H1 (cell line): Measurements from ENCODE around the gene ARHGEF12. TPM values are rescaled to one million over a fixed set of nuclear protein-coding genes. Genes with fewer than 3 reads are reported as not detected.

Source experiments
- CTCF ChIA-PET: fragments of 300-600 bp; sonication (Branson Sonifier 250); formaldehyde crosslinking; loops from one replicate; lab custom pipeline; 2021; ENCODE audit not compliant: partially characterized antibody; lab: Charles Lee
- POLR2A ChIA-PET: fragments of 300-600 bp; sonication (Branson Sonifier 250); formaldehyde crosslinking; loops from one replicate; lab custom pipeline; 2021; ENCODE audit warnings: inconsistent platforms; ENCODE audit not compliant: partially characterized antibody; lab: Charles Lee
- DNase-seq, 2 experiments: peaks; one replicate each; pipeline versions ENCODE4 v3.0.0 to v3.0.0-alpha.2; 2010 to 2022; ENCODE audit warnings: low spot score in 2 of 2, low read depth in 1 of 2, mixed read lengths in 1 of 2
- FAIRE-seq: peaks from 2 replicates; lab custom pipeline; 2011; peaks lifted over from hg19 to GRCh38; lab: Jason Lieb, UNC
- H2AFZ ChIP-seq: 2 replicates; pipeline ENCODE4 v1.8.1; 2012; ENCODE audit warnings: low read length, inconsistent platforms
- H2AK5ac ChIP-seq: 2 replicates; pipeline ENCODE4 v1.6.1; 2013; ENCODE audit warnings: low read depth, low read length
- H2BK120ac ChIP-seq: replicated peaks from 2 replicates; pipeline ENCODE3; 2013; ENCODE audit warnings: low read depth, low read length, inconsistent platforms
- H2BK12ac ChIP-seq: 2 replicates; pipeline ENCODE4 v1.6.1; 2013; ENCODE audit warnings: low read depth, low read length
- H2BK15ac ChIP-seq: 2 replicates; pipeline ENCODE4 v1.6.1; 2013; ENCODE audit warnings: low read length
- H2BK20ac ChIP-seq: 2 replicates; pipeline ENCODE4 v1.6.1; 2013; ENCODE audit warnings: low read length
- H2BK5ac ChIP-seq: 2 replicates; pipeline ENCODE4 v1.6.1; 2013; ENCODE audit warnings: low read depth, low read length
- H3K14ac ChIP-seq: 2 replicates; pipeline ENCODE4 v1.6.1; 2013; ENCODE audit warnings: inconsistent platforms; ENCODE audit not compliant: insufficient read length
- H3K18ac ChIP-seq: 2 replicates; pipeline ENCODE4 v1.6.1; 2013; ENCODE audit warnings: low read length; ENCODE audit errors: extremely low read depth
- H3K23ac ChIP-seq: 2 replicates; pipeline ENCODE4 v1.6.1; 2013; ENCODE audit warnings: inconsistent platforms; ENCODE audit not compliant: insufficient read length
- H3K23me2 ChIP-seq: 2 replicates; pipeline ENCODE4 v1.6.1; 2013; ENCODE audit warnings: low read depth, low read length
- H3K27ac ChIP-seq: 2 replicates; pipeline ENCODE4 v1.6.1; 2011; ENCODE audit warnings: low read depth, low read length, inconsistent platforms
- H3K27me3 ChIP-seq, 4 experiments: replicated peaks in 1 of 4; 1 replicate in 1 of 4; 2 replicates in 3 of 4; pipeline versions ENCODE4 v1.6.1 to v1.8.1; 2011 to 2013; ENCODE audit warnings: low read length in 3 of 4, mild to moderate bottlenecking in 3 of 4, inconsistent platforms in 2 of 4, mixed read lengths in 2 of 4, moderate library complexity in 1 of 4; ENCODE audit not compliant: control insufficient read depth in 3 of 4, insufficient read depth in 3 of 4; ENCODE audit errors: extremely low read depth in 1 of 4
- H3K36me3 ChIP-seq, 4 experiments: 2 replicates each; pipeline versions ENCODE4 v1.6.1 to v1.8.1; 2011 to 2013; ENCODE audit warnings: mild to moderate bottlenecking in 4 of 4, low read length in 3 of 4, moderate library complexity in 2 of 4, control low read depth in 1 of 4, inconsistent platforms in 1 of 4; ENCODE audit not compliant: insufficient read depth in 4 of 4, control insufficient read depth in 2 of 4
- H3K4ac ChIP-seq: replicated peaks from 2 replicates; pipeline ENCODE3; 2013; ENCODE audit warnings: low read length, low read depth, mixed read lengths, inconsistent platforms; ENCODE audit not compliant: insufficient read length
- H3K4me1 ChIP-seq, 4 experiments: replicated peaks in 1 of 4; 1 replicate in 1 of 4; 2 replicates in 3 of 4; pipeline versions ENCODE4 v1.6.1 to v1.8.1; 2011 to 2013; ENCODE audit warnings: low read length in 3 of 4, inconsistent platforms in 2 of 4, mixed read lengths in 1 of 4; ENCODE audit not compliant: insufficient read depth in 4 of 4, control insufficient read depth in 3 of 4
- H3K4me2 ChIP-seq, 2 experiments: 2 replicates each; pipeline versions ENCODE4 v1.6.1 to v1.8.1; 2011 to 2013; ENCODE audit warnings: low read depth in 2 of 2, low read length in 2 of 2, control low read depth in 1 of 2, inconsistent platforms in 1 of 2, mild to moderate bottlenecking in 1 of 2; ENCODE audit not compliant: insufficient read depth in 1 of 2
- H3K4me3 ChIP-seq, 4 experiments: fragments of 200-600, 300-600 bp in 1 of 4; sonication (generic), shearing (Covaris generic), sonication (Bioruptor Twin) in 1 of 4; 2 replicates each; pipeline versions ENCODE4 v1.5.1 to v1.8.1; 2011 to 2016; ENCODE audit warnings: low read length in 4 of 4, low read depth in 3 of 4, control low read depth in 2 of 4, inconsistent platforms in 2 of 4, mild to moderate bottlenecking in 2 of 4, mixed read lengths in 1 of 4, moderate library complexity in 1 of 4; ENCODE audit not compliant: insufficient read depth in 2 of 4; ENCODE audit errors: extremely low read depth in 1 of 4
- H3K56ac ChIP-seq: replicated peaks from 2 replicates; pipeline ENCODE3; 2013; ENCODE audit warnings: low read depth, mild to moderate bottlenecking, mixed read lengths, low read length, inconsistent platforms; ENCODE audit not compliant: insufficient read length
- H3K79me1 ChIP-seq: 2 replicates; pipeline ENCODE4 v1.6.1; 2013; ENCODE audit warnings: low read depth, low read length, control low read depth
- H3K79me2 ChIP-seq, 2 experiments: 2 replicates each; pipeline versions ENCODE4 v1.6.1 to v1.8.1; 2012 to 2013; ENCODE audit warnings: low read length in 2 of 2, mild to moderate bottlenecking in 2 of 2, inconsistent platforms in 1 of 2; ENCODE audit not compliant: insufficient read depth in 2 of 2, control insufficient read depth in 1 of 2
- H3K9ac ChIP-seq, 4 experiments: replicated peaks in 1 of 4; 1 replicate in 1 of 4; 2 replicates in 3 of 4; pipeline versions ENCODE4 v1.6.1 to v1.8.1; 2011 to 2013; ENCODE audit warnings: low read depth in 3 of 4, low read length in 3 of 4, control low read depth in 2 of 4, mild to moderate bottlenecking in 2 of 4, moderate library complexity in 2 of 4, inconsistent platforms in 1 of 4; ENCODE audit errors: extremely low read depth in 1 of 4
- H3K9me3 ChIP-seq, 2 experiments: 2 replicates each; pipeline versions ENCODE4 v1.6.1 to v1.8.1; 2012 to 2013; ENCODE audit warnings: mild to moderate bottlenecking in 2 of 2, moderate library complexity in 2 of 2, control low read depth in 1 of 2, inconsistent platforms in 1 of 2, low read depth in 1 of 2, low read length in 1 of 2, mixed read lengths in 1 of 2; ENCODE audit not compliant: insufficient read depth in 2 of 2
- H4K20me1 ChIP-seq, 2 experiments: replicated peaks in 1 of 2; 2 replicates each; pipeline versions ENCODE3 to v1.8.1; 2011 to 2013; ENCODE audit warnings: inconsistent platforms in 2 of 2, low read length in 2 of 2, mild to moderate bottlenecking in 1 of 2; ENCODE audit not compliant: insufficient read depth in 2 of 2, control insufficient read depth in 1 of 2
- H4K5ac ChIP-seq: 2 replicates; pipeline ENCODE4 v1.6.1; 2013; ENCODE audit warnings: low read length, low read depth, mixed read lengths, inconsistent platforms; ENCODE audit not compliant: insufficient read length
- H4K8ac ChIP-seq: 2 replicates; pipeline ENCODE4 v1.8.0; 2013; ENCODE audit warnings: mild to moderate bottlenecking, moderate library complexity, low read length, inconsistent platforms; ENCODE audit not compliant: insufficient read depth; ENCODE audit errors: extremely low read depth
- H4K91ac ChIP-seq: replicated peaks from 2 replicates; pipeline ENCODE3; 2013; ENCODE audit warnings: low read length, mixed read lengths, inconsistent platforms; ENCODE audit not compliant: insufficient read length
- KDM1A ChIP-seq: fragments of 200-600, 300-600 bp; sonication (generic); IDR thresholded peaks from 2 replicates; pipeline ENCODE4 v1.7.1; 2016; ENCODE audit warnings: mild to moderate bottlenecking, low read length, borderline replicate concordance
- SRF ChIP-seq: IDR thresholded peaks from 2 replicates; pipeline ENCODE4 v1.6.1; 2011; ENCODE audit warnings: mild to moderate bottlenecking, low read depth, low read length, moderate library complexity
- WGBS, 2 experiments: shearing (Covaris generic) in 1 of 2; methylation state at CpG; one replicate each; pipeline versions ENCODE4 v1.1.6 to v1.1.7; 2013 to 2015; ENCODE audit warnings: low lambda C conversion rate in 2 of 2, mixed read lengths in 2 of 2, inconsistent platforms in 1 of 2, low coverage in 1 of 2, missing lambda C conversion rate in 1 of 2; ENCODE audit not compliant: insufficient replicate concordance in 2 of 2, insufficient coverage in 1 of 2, insufficient read length in 1 of 2; ENCODE audit errors: extremely low coverage in 1 of 2, missing lambda C conversion rate in 1 of 2; 5-methylcytosine and 5-hydroxymethylcytosine counted together
- polyA plus RNA-seq, 7 experiments: library from polyadenylated mRNA; depleted of rRNA in 3 of 7; stranded (reverse) in 5 of 7; unstranded in 2 of 7; fragments of >200 nt in 5 of 7; fragments of 200-250 nt in 2 of 7; gene quantifications; 1 replicate in 5 of 7; 2 replicates in 1 of 7; 4 replicates in 1 of 7; pipeline versions ENCODE4 v1.2.1 to v1.2.3, GENCODE V29; 2011 to 2013; ENCODE audit warnings: missing spikeins in 2 of 7, mixed read lengths in 2 of 7
- total RNA-seq: library from RNA; stranded (reverse); fragmentation: NEBNext Ultra II Directional; extraction: Animal tissue kit (Norgen Biotek cat#: 25700); gene quantifications from 2 replicates; pipeline ENCODE4 v1.2.1, GENCODE V29; 2021

The ARHGEF12 gene
- total and polyA plus RNA-seq, 2 of the 8 experiments (the other 6 are each of a cell fraction or from before 2014, with no cell fraction given), result 5.1 to 33.7 TPM

- H3K4ac ChIP-seq, result no peak overlapping the region
- no peaks in the 10 kb centered on the region for H3K79me1 ChIP-seq
- H3K4me3 ChIP-seq, result no peak overlapping the region
- TF ChIP-seq KDM1A, result peak; percentile 83; the same call in 1 of the 2 replicates
- TF ChIP-seq SRF, result no peak
- no peaks in the 10 kb centered on the region for H3K79me2 ChIP-seq
- H3K18ac ChIP-seq, result no peak overlapping the region
- H4K5ac ChIP-seq, result no peak overlapping the region
- no peak overlapping the region for H2BK5ac ChIP-seq
- 89% methylated on average over 4 of the region's 4 CpGs; no CpG with 5 or more reads in 1 of the 2 experiments for WGBS, 2 experiments
- H4K91ac ChIP-seq, result no peak overlapping the region
- ChIA-PET POLR2A (no interaction called here), CTCF (interaction anchor here (1.1 to 2.6 kb wide), 5 partner anchors 8 to 131 kb away, joined by 3 to 12 read pairs (median 4); partner anchors contain the start of gene GRIK4)
- no peak overlapping the region for H2AFZ ChIP-seq
- H3K9me3 ChIP-seq, result peaks cover 0 to 3% of the 10 kb centered on the region in 2 experiments; a peak in 1 of 4 replicates
- H3K56ac ChIP-seq, result no peak overlapping the region
- no peak overlapping the region for H3K9ac ChIP-seq
- FAIRE-seq, result no peak
- H2AK5ac ChIP-seq, result peak overlapping the region; percentile 92; the same call in 1 of the 2 replicates
- H3K36me3 ChIP-seq, result no peaks in the 10 kb centered on the region
- peaks cover 0 to 16% (median 10%) of the 10 kb centered on the region in 4 experiments; a peak in 6 of 7 replicates for H3K4me1 ChIP-seq
- no peaks in the 10 kb centered on the region; the same call in 1 of the 2 replicates for H3K23me2 ChIP-seq
- no peak for DNase-seq
- H3K27me3 ChIP-seq, result no peaks in the 10 kb centered on the region; a peak in 2 of 7 replicates
- 0 out of 2 replicates have a peak overlapping the region, but pooled peaks have one; percentile 39 for H2BK12ac ChIP-seq
- H3K4me2 ChIP-seq, result no peak overlapping the region
- H4K20me1 ChIP-seq, result no peaks in the 10 kb centered on the region
- no peak overlapping the region for H2BK20ac ChIP-seq
- no peak overlapping the region for H2BK120ac ChIP-seq
- H3K27ac ChIP-seq, result no peak overlapping the region
- H3K14ac ChIP-seq, result no peak overlapping the region
- no peak overlapping the region for H4K8ac ChIP-seq
- peak overlapping the region; percentile 55; the same call in 1 of the 2 replicates for H2BK15ac ChIP-seq
- no peak overlapping the region for H3K23ac ChIP-seq
These were observed 192.5 kb downstream of the ARHGEF12 start for GRCh38 chr11:120528749-120529148.
